T-cell (primary cell): ENCODE data around the gene HOXC9. TPM values are rescaled to one million over a fixed set of nuclear protein-coding genes. Genes with fewer than 3 reads are reported as not detected.

ENCODE experiments used
- ATAC-seq, 4 experiments: fragments of 200-7000 bp in 3 of 4; fragments of 150-1000 bp in 1 of 4; cut with Tn5 transposase; replicated peaks in 1 of 4; 1 replicate in 3 of 4; 2 replicates in 1 of 4; pipeline ENCODE4 v1.10.0; 2021; ENCODE audit warnings: moderate library complexity in 3 of 4, mild to moderate bottlenecking in 2 of 4, moderate number of reproducible peaks in 1 of 4
- CTCF ChIA-PET, 2 donors: fragments of 300-600 bp; sonication (Branson Sonifier 250); formaldehyde crosslinking; loops; one replicate each; lab custom pipeline; 2022; ENCODE audit warnings: antibody characterized with exemption in 2 of 2; lab: Charles Lee
- POLR2A ChIA-PET, 2 donors: fragments of 300-600 bp; sonication (Branson Sonifier 250); formaldehyde crosslinking; loops; one replicate each; lab custom pipeline; 2022; ENCODE audit warnings: antibody characterized with exemption in 2 of 2; lab: Charles Lee
- DNase-seq, 35 experiments: peaks; one replicate each; pipeline versions ENCODE4 v3.0.0 to v3.0.0-alpha.2; 2013 to 2023
- H3K27ac ChIP-seq: one replicate; pipeline ENCODE4 v1.5.1; 2013; ENCODE audit warnings: low read length
- H3K27me3 ChIP-seq, 2 experiments: replicated peaks in 1 of 2; 1 replicate in 1 of 2; 2 replicates in 1 of 2; pipeline versions ENCODE4 v1.6.1 to v1.7.0; 2013; ENCODE audit warnings: low read length in 1 of 2, mixed read lengths in 1 of 2; ENCODE audit not compliant: control insufficient read depth in 2 of 2, insufficient read depth in 2 of 2; ENCODE audit errors: extremely low read depth in 1 of 2
- H3K36me3 ChIP-seq, 2 donors: 1 replicate in 1 of 2; 2 replicates in 1 of 2; pipeline versions ENCODE4 v1.6.1 to v1.7.0; 2013; ENCODE audit warnings: low read length in 1 of 2; ENCODE audit not compliant: control insufficient read depth in 2 of 2, insufficient read depth in 1 of 2; ENCODE audit errors: extremely low read depth in 1 of 2
- H3K4me1 ChIP-seq, 2 experiments: 1 replicate in 1 of 2; 2 replicates in 1 of 2; pipeline versions ENCODE4 v1.6.1 to v1.7.0; 2013; ENCODE audit warnings: low read length in 2 of 2, mixed read lengths in 1 of 2; ENCODE audit not compliant: insufficient read depth in 2 of 2, control insufficient read depth in 1 of 2; ENCODE audit errors: extremely low read depth in 1 of 2
- H3K4me3 ChIP-seq, 2 donors: 1 replicate in 1 of 2; 2 replicates in 1 of 2; pipeline versions ENCODE4 v1.5.1 to v1.7.0; 2013; ENCODE audit warnings: mild to moderate bottlenecking in 2 of 2, low read length in 1 of 2, moderate library complexity in 1 of 2; ENCODE audit not compliant: control insufficient read depth in 1 of 2; ENCODE audit errors: extremely low read depth in 1 of 2
- H3K9me3 ChIP-seq: 2 replicates; pipeline ENCODE4 v1.7.0; 2013
- H3K27ac Mint-ChIP-seq, 2 donors: one replicate each; pipeline ENCODE4 v1.8.0; 2020 to 2021; ENCODE audit warnings: mild to moderate bottlenecking in 2 of 2, mixed read lengths in 2 of 2
- H3K27me3 Mint-ChIP-seq, 2 donors: one replicate each; pipeline ENCODE4 v1.8.0; 2021 to 2022; ENCODE audit warnings: mixed read lengths in 2 of 2
- H3K36me3 Mint-ChIP-seq: one replicate; pipeline ENCODE4 v1.8.0; 2021; ENCODE audit warnings: mixed read lengths
- H3K4me1 Mint-ChIP-seq, 3 donors: one replicate each; pipeline ENCODE4 v1.8.0; 2020 to 2022; ENCODE audit warnings: mixed read lengths in 3 of 3, mild to moderate bottlenecking in 1 of 3
- H3K4me3 Mint-ChIP-seq, 3 donors: one replicate each; pipeline ENCODE4 v1.8.0; 2020 to 2022; ENCODE audit warnings: mild to moderate bottlenecking in 3 of 3, mixed read lengths in 3 of 3, moderate library complexity in 3 of 3
- H3K9me3 Mint-ChIP-seq, 3 donors: one replicate each; pipeline ENCODE4 v1.8.0; 2020 to 2022; ENCODE audit warnings: mixed read lengths in 3 of 3
- WGBS: methylation state at CpG from one replicate; pipeline ENCODE4 v1.1.5; 2013; ENCODE audit warnings: missing lambda C conversion rate; ENCODE audit not compliant: insufficient coverage; 5-methylcytosine and 5-hydroxymethylcytosine counted together
- total RNA-seq, 35 experiments: library from RNA in 6 of 35; stranded (reverse) in 6 of 35; fragments of 120-200 nt in 1 of 35; gene quantifications; one replicate each; pipeline versions ENCODE4 v1.2.1 to v1.2.4 and lab custom pipeline; 2013 to 2026

HOXC9 gene
- total RNA-seq, 5 donors from 2014 or later (not counting 1 experiment from before 2014, with no cell fraction given), result not detected

DNA sequence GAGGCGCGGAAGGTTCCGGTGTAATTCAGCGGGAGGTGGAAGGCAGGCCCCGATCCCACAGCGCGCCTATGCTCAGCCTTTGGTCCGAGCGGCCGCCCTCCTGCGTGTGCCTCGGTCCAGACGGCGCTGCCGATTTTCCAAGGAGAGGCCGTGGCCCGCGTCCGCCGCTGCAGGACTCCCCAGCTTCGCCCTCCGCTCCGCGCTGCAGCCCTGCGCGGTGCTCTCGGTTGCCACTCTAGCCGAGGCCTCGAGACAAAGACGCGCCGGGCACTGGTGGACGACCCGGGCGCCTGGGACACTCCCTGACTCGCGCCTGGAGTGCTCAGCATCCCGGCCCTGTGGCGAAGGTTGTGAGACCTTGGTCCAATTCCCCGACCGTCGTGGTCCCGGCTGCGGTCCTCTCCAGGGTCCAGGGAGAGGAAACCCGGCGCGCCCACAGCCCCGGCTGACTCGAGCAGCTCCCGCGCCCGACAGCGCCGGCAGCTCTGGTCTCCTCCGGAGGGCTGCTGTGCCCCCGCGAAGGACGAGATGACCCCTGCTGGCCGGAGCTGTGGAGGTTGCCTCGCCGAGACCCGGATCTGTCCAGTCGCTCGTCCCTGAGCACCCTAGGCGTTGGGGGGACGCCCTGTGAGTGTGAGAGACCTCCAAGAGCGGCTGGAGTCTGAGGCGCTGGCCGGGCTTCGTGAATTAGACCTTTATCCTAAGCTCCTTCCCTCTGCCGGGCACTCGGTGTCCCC lies 38.8 kb upstream of the HOXC9 start:
- Histone ChIP-seq H3K4me3 (no peak overlapping the region), H3K9me3 (no peaks in the 10 kb centered on the region), H3K4me1 (peaks cover 0 to 43% of the 10 kb centered on the region in 2 experiments), H3K27me3 (peaks cover 35 to 91% of the 10 kb centered on the region in 2 experiments), H3K36me3 (no peaks in the 10 kb centered on the region), H3K27ac (no peak overlapping the region)
- H3K4me3 Mint-ChIP-seq, result no peak overlapping the region
- no peak for ATAC-seq
- DNase-seq, result no peak
- ChIA-PET POLR2A (no interaction called here), CTCF (interaction anchor here in 1 of 2 donors (1.3 kb wide), 1 partner anchor 44 kb away, joined by 4 read pairs; no protein-coding TSS in a partner anchor)
- peaks cover 36 to 46% (median 42%) of the 10 kb centered on the region in 3 donors for H3K4me1 Mint-ChIP-seq
- H3K36me3 Mint-ChIP-seq, result no peaks in the 10 kb centered on the region
- peaks cover 84 to 86% of the 10 kb centered on the region in 2 donors for H3K27me3 Mint-ChIP-seq
- H3K9me3 Mint-ChIP-seq, result peaks cover 0 to 4% (median 0%) of the 10 kb centered on the region in 3 donors
- WGBS, result 7% methylated on average over 72 of the region's 72 CpGs
- H3K27ac Mint-ChIP-seq, result no peak overlapping the region

DNA sequence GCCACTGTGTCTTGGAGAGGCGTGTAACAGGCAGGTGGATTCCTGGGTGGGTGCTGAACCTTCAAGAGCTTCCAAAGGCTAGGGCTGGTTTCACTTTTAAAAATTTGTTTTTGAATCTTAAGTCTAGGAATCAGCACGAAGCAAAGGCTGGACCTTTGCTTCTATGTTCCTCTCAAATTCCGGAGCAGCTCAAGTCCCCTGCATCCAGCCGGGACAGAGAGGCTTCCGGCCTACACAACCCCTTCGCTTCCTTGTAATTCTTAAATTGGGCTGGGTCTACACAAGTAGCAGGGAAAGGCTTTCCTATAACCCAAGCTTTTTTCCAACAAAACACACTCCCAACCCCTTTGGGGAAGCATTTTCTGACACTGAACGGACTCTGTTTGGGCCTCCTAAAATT lies 37.0 kb upstream of the HOXC9 start:
- H3K27ac Mint-ChIP-seq, result peak overlapping the region in 1 of 2 donors; percentile 17
- DNase-seq, result no peak
- CTCF ChIA-PET, result no interaction called here

DNA sequence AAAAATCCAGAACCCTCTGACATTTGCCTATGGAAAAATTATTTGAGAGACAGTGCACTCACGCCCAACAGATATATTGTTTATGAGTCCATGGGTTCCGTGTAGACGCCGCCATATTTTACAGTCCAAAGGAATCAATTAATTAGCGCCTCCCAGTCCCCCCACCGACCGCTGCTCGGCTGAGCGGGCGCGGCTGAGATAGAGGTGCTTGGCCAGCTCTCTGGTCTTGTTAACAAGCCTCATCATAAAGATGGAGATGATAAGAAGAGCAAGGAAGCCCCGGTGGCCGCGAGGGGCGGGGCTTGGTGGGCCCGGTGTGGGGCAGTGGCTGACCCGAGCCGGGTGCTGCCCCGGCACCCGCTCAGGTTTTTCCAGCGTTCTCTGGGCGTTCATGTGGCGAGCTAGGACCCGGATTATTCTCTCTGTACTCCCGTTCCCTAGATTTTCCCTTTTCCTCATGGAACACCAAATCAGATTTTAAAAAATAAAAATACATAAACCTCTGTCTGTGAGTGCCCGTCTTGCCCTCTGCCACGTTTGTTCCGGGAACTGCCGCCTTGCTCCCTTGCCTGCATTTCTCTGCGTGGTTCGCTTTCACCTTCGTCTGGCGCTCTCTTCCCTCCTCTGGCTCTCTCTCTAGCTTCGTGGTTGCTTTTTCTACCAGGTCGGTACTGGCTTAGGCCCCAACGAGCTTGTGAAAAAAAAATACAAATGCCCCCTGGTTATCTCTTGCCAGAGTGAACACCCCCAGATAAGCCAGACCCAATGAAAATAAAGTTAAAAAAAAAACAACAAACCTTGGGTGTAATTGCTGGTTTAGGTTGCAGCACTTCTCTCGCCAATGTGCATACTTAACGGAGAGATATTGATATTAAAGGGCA lies 36.3 kb upstream of the HOXC9 start:
- Histone ChIP-seq H3K9me3 (no peaks in the 10 kb centered on the region), H3K27ac (no peak overlapping the region), H3K4me3 (no peak overlapping the region), H3K4me1 (peaks cover 0 to 43% of the 10 kb centered on the region in 2 experiments), H3K27me3 (peaks cover 33 to 91% of the 10 kb centered on the region in 2 experiments), H3K36me3 (no peaks in the 10 kb centered on the region)
- 13% methylated on average over 31 of the region's 38 CpGs for WGBS
- ATAC-seq (no peak), DNase-seq (no peak)
- peak overlapping the region in 1 of 3 donors; percentile 55 for H3K4me3 Mint-ChIP-seq
- H3K27ac Mint-ChIP-seq, result peak overlapping the region in 1 of 2 donors; percentile 17
- H3K9me3 Mint-ChIP-seq, result peaks cover 0 to 4% (median 0%) of the 10 kb centered on the region in 3 donors
- CTCF ChIA-PET, result no interaction called here
- POLR2A ChIA-PET, result interaction anchor here in 1 of 2 donors (0.6 kb wide), 1 partner anchor 29 kb away, joined by 3 read pairs; no protein-coding TSS in a partner anchor
- peaks cover 40 to 44% (median 40%) of the 10 kb centered on the region in 3 donors for H3K4me1 Mint-ChIP-seq
- peaks cover 83 to 88% of the 10 kb centered on the region in 2 donors for H3K27me3 Mint-ChIP-seq
- no peaks in the 10 kb centered on the region for H3K36me3 Mint-ChIP-seq

More for the DNA sequence above, 37.0 kb upstream of the HOXC9 start:
- H3K4me1 ChIP-seq, result peaks cover 0 to 43% of the 10 kb centered on the region in 2 experiments
- H3K4me3 ChIP-seq, result no peak overlapping the region
- WGBS, result 44% methylated on average over 4 of the region's 7 CpGs
- no peaks in the 10 kb centered on the region for H3K36me3 ChIP-seq
- no peak overlapping the region for H3K27ac ChIP-seq
- POLR2A ChIA-PET, result no interaction called here
- Mint-ChIP-seq H3K27me3 (peaks cover 83 to 88% of the 10 kb centered on the region in 2 donors), H3K36me3 (no peaks in the 10 kb centered on the region), H3K4me3 (peak overlapping the region in 1 of 3 donors; percentile 55), H3K9me3 (peaks cover 0 to 4% (median 0%) of the 10 kb centered on the region in 3 donors), H3K4me1 (peaks cover 37 to 44% (median 43%) of the 10 kb centered on the region in 3 donors)
- peaks cover 35 to 91% of the 10 kb centered on the region in 2 experiments for H3K27me3 ChIP-seq
- no peaks in the 10 kb centered on the region for H3K9me3 ChIP-seq
- ATAC-seq, result no peak

DNA sequence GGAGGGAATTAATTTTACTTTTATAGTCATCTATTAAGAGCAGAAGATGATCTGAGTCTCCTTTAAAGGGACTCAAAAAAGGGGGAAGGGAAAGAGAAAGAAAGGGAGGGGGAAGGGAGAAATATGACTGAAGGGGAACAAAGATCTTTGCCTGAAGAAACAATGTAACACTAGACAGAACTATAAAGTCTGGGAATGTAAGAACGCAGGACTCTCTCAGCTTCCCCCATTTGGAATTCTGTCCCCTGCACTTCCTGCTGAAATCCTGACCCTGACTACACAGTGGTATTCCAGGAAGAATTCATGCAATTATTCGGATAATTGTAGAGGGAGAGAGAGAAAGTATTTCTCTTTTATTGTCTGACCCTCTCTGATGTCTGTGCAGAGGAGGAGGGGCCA lies 35.6 kb upstream of the HOXC9 start:
- Histone ChIP-seq H3K9me3 (no peaks in the 10 kb centered on the region), H3K4me1 (peaks cover 0 to 43% of the 10 kb centered on the region in 2 experiments), H3K27ac (no peak overlapping the region), H3K27me3 (peaks cover 34 to 93% of the 10 kb centered on the region in 2 experiments), H3K4me3 (no peak overlapping the region), H3K36me3 (no peaks in the 10 kb centered on the region)
- ATAC-seq (no peak), DNase-seq (no peak)
- ChIA-PET CTCF (no interaction called here), POLR2A (no interaction called here)
- peaks cover 0 to 4% (median 0%) of the 10 kb centered on the region in 3 donors for H3K9me3 Mint-ChIP-seq
- H3K4me1 Mint-ChIP-seq, result peaks cover 40 to 44% (median 40%) of the 10 kb centered on the region in 3 donors
- H3K27me3 Mint-ChIP-seq, result peaks cover 83 to 90% of the 10 kb centered on the region in 2 donors
- H3K36me3 Mint-ChIP-seq, result no peaks in the 10 kb centered on the region
- peak overlapping the region in 1 of 3 donors; percentile 55 for H3K4me3 Mint-ChIP-seq
- no CpG with 5 or more reads among the region's 2 CpGs for WGBS
- peak overlapping the region in 1 of 2 donors; percentile 65 for H3K27ac Mint-ChIP-seq

DNA sequence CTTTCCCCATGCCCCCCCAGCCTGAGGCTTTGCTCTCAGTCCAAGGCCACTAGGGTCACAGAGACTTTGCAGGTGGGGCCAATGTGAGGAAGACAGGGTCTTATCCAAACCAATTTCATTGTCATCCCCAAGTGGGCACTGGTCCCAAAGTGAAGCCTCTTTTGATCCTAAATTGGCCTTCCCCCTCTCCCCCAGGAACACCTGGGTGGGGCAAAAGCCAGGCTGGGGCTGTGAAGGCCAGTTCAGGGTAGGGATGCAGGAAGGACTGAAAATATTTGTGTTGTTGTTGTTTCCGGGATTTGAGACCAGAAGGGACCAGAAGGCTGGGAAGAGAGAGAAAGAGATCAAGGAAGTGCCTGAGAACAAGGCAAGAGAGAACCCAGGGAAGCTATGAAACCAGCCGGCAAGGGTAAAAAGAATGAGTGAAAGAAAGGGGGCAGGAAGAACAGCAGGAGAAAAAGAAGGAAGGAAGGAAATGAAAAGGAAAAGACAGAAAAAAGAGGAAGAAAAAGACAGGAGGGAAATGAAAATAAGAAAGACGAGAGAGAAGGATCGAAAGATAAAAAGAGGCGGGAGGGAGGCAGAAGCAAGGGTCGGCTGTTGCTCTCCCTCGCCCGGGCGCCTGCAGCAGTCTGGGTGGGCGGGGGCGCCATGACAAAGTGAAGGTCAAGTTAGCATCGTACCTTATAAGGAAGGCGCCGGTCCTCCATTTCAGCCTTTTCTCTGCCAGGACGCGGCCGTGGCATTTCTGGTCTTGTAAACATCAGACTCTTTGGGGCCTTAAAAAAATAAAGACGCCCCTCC lies 34.5 kb upstream of the HOXC9 start:
- H3K27me3 Mint-ChIP-seq, result peaks cover 83 to 90% of the 10 kb centered on the region in 2 donors
- no peaks in the 10 kb centered on the region for H3K36me3 ChIP-seq
- H3K4me1 Mint-ChIP-seq, result peaks cover 32 to 44% (median 37%) of the 10 kb centered on the region in 3 donors
- 7% methylated on average over 18 of the region's 18 CpGs for WGBS
- POLR2A ChIA-PET, result interaction anchor here in 1 of 2 donors (0.7 kb wide), 1 partner anchor 28 kb away, joined by 5 read pairs; no protein-coding TSS in a partner anchor
- peaks cover 0 to 43% of the 10 kb centered on the region in 2 experiments for H3K4me1 ChIP-seq
- peaks cover 33 to 93% of the 10 kb centered on the region in 2 experiments for H3K27me3 ChIP-seq
- H3K9me3 Mint-ChIP-seq, result peaks cover 0 to 1% (median 0%) of the 10 kb centered on the region in 3 donors
- H3K27ac Mint-ChIP-seq, result no peak overlapping the region
- peak overlapping the region in 1 of 2 donors; percentile 30 for H3K4me3 ChIP-seq
- ATAC-seq (no peak), DNase-seq (no peak)
- H3K36me3 Mint-ChIP-seq, result no peaks in the 10 kb centered on the region
- H3K4me3 Mint-ChIP-seq, result peak overlapping the region in 1 of 3 donors; percentile 55
- H3K27ac ChIP-seq, result no peak overlapping the region
- no peaks in the 10 kb centered on the region for H3K9me3 ChIP-seq
- CTCF ChIA-PET, result no interaction called here
